GM23248 (cell line): Measurements from ENCODE around the gene ZDHHC14. TPM values are rescaled to one million over a fixed set of nuclear protein-coding genes. Genes with fewer than 3 reads are reported as not detected.

Experiments
- DNase-seq: peaks from one replicate; pipeline ENCODE4 v3.0.0-alpha.2; 2015
- H2AFZ ChIP-seq: fragments of 200-600 bp; sonication (generic); 2 replicates; pipeline ENCODE4 v1.6.1; 2016; ENCODE audit warnings: antibody characterized with exemption
- H3F3A ChIP-seq: fragments of 200-600 bp; sonication (generic); 2 replicates; pipeline ENCODE4 v1.6.1; 2016; ENCODE audit warnings: mild to moderate bottlenecking, antibody characterized with exemption, mixed run types; ENCODE audit not compliant: insufficient read depth
- H3K27ac ChIP-seq: fragments of 200-600 bp; sonication (generic); 2 replicates; pipeline ENCODE4 v1.5.1; 2016; ENCODE audit warnings: mild to moderate bottlenecking
- H3K27me3 ChIP-seq: fragments of 200-600 bp; sonication (generic); replicated peaks from 2 replicates; pipeline ENCODE4 v1.6.1; 2016; ENCODE audit warnings: mild to moderate bottlenecking; ENCODE audit not compliant: insufficient read depth
- H3K36me3 ChIP-seq: fragments of 200-600 bp; sonication (generic); 2 replicates; pipeline ENCODE4 v1.6.1; 2016; ENCODE audit warnings: low read depth, mild to moderate bottlenecking
- H3K4me1 ChIP-seq: fragments of 200-600 bp; sonication (generic); 2 replicates; pipeline ENCODE4 v1.6.1; 2016; ENCODE audit warnings: mild to moderate bottlenecking; ENCODE audit not compliant: insufficient read depth
- H3K4me2 ChIP-seq: fragments of 200-600 bp; sonication (generic); one replicate; pipeline ENCODE4 v1.6.1; 2016; ENCODE audit warnings: mild to moderate bottlenecking; ENCODE audit not compliant: unreplicated experiment
- H3K4me3 ChIP-seq: fragments of 200-600 bp; sonication (generic); 2 replicates; pipeline ENCODE4 v1.5.1; 2016; ENCODE audit warnings: mild to moderate bottlenecking
- H3K79me2 ChIP-seq: fragments of 200-600 bp; sonication (generic); 2 replicates; pipeline ENCODE4 v1.6.1; 2016; ENCODE audit warnings: mild to moderate bottlenecking; ENCODE audit not compliant: insufficient read depth
- H3K9ac ChIP-seq: fragments of 200-600 bp; sonication (generic); 2 replicates; pipeline ENCODE4 v1.6.1; 2016; ENCODE audit warnings: mild to moderate bottlenecking
- H3K9me2 ChIP-seq: fragments of 200-600 bp; sonication (generic); 2 replicates; pipeline ENCODE4 v1.6.1; 2016; ENCODE audit warnings: mixed run types, mild to moderate bottlenecking, moderate library complexity; ENCODE audit not compliant: insufficient read depth
- H3K9me3 ChIP-seq: fragments of 200-600 bp; sonication (generic); one replicate; pipeline ENCODE4 v1.6.1; 2017; ENCODE audit warnings: low read depth
- H4K20me1 ChIP-seq: fragments of 200-600 bp; sonication (generic); 2 replicates; pipeline ENCODE4 v1.6.0; 2016; ENCODE audit not compliant: insufficient read depth
- EZH2 ChIP-seq: fragments of 200-600 bp; sonication (generic); IDR thresholded peaks from 2 replicates; pipeline ENCODE4 v1.6.1; 2018; ENCODE audit warnings: antibody characterized with exemption, mild to moderate bottlenecking; ENCODE audit not compliant: insufficient read depth, poor library complexity, severe bottlenecking
- EZH2phosphoT487 ChIP-seq: fragments of 200-600 bp; sonication (generic); IDR thresholded peaks from 2 replicates; pipeline ENCODE4 v1.6.1; 2018; ENCODE audit warnings: antibody characterized with exemption, moderate library complexity, mild to moderate bottlenecking, low read depth; ENCODE audit not compliant: insufficient read depth
- WGBS, 2 experiments: methylation state at CpG; one replicate each; pipeline ENCODE4 v1.1.6; 2015 to 2017; ENCODE audit warnings: low lambda C conversion rate in 2 of 2, low coverage in 1 of 2; ENCODE audit errors: missing lambda C conversion rate in 2 of 2; 5-methylcytosine and 5-hydroxymethylcytosine counted together
- in situ Hi-C: fragments of 300-500 bp; cut with MboI; formaldehyde crosslinking; loops from 2 replicates; pipeline ENCODE4 v1.15.0; 2020
- polyA plus RNA-seq: library from polyadenylated mRNA; unstranded; fragments of >200 nt; fragmentation: Nextera tagmentation; extraction: Ambion mirVana; gene quantifications from 2 replicates; pipeline ENCODE4 v1.2.1, GENCODE V29; 2016
- total RNA-seq: library from RNA; depleted of rRNA; stranded (reverse); fragments of >200 nt; shearing (Covaris generic); gene quantifications from 2 replicates; pipeline ENCODE4 v1.2.3, GENCODE V29; 2014; rRNA removed

The ZDHHC14 gene
- total RNA-seq, result 4.5 and 5.3 TPM in 2 replicates
- 0.94 and 1.4 TPM in 2 replicates for polyA plus RNA-seq

DNA sequence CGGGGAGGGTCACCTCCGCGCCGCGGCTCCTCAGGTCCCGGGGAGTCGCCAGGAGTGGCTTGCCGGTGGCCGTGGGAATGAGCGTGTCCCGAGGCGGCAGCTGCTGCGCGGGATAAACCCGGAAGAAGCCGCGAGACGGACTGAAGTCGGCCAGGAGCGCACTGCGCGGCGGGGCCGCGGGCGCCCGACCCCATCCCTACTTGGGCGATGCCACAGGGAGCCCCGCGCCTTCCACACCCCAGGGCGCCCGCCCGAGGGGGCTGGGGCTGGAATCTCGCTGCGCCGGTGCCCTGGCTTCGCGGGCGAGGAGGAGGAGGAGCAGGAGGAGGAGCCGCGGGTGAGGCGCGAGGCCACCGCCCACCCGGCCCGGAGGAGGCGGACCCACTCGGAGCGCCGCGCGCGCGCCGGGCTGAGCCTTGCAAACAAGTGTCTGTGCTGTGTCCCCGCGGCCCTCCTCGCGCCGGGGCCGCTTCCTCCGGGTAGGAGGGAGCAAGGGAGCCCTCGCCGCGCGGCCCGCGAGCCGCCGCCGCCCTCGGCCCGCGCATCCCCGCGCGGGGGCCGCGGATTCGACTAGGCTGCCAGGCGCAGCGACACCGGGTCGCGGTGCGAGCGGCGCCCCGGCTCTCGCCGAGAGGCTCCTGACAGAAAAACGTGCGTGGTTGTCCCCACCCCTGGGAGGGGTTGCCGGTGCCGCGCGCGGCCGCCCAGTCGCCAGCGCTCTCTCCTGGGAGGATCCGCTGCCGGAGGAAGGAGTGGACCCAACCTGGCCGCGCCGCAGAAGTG is at the start of gene ZDHHC14:
ZDHHC14 (plus strand) TSS at position 412 of the 783 bp plus-strand sequence.
- Histone ChIP-seq H3K4me1 (no peaks in the 10 kb centered on the region), H3K79me2 (peaks cover 14% of the 10 kb centered on the region; the same call in 1 of the 2 replicates), H3K4me3 (peak within 1 kb of the TSS; percentile 93), H3K9ac (peak within 1 kb of the TSS; percentile 79), H4K20me1 (no peaks in the 10 kb centered on the region), H3F3A (no peaks in the 10 kb centered on the region), H2AFZ (peak within 1 kb of the TSS; percentile 98), H3K27ac (peak within 1 kb of the TSS; percentile 56), H3K27me3 (no peaks in the 10 kb centered on the region), H3K36me3 (no peaks in the 10 kb centered on the region), H3K4me2 (peak within 1 kb of the TSS; percentile 89), H3K9me3 (no peaks in the 10 kb centered on the region), H3K9me2 (no peaks in the 10 kb centered on the region)
- WGBS, 2 experiments, result 1 to 2% methylated on average over 48 to 60 of the region's 106 CpGs
- no peak for TF ChIP-seq EZH2
- TF ChIP-seq EZH2phosphoT487, result no peak
- in situ Hi-C loops, result no loop called here
- peak; percentile 94 for DNase-seq

DNA sequence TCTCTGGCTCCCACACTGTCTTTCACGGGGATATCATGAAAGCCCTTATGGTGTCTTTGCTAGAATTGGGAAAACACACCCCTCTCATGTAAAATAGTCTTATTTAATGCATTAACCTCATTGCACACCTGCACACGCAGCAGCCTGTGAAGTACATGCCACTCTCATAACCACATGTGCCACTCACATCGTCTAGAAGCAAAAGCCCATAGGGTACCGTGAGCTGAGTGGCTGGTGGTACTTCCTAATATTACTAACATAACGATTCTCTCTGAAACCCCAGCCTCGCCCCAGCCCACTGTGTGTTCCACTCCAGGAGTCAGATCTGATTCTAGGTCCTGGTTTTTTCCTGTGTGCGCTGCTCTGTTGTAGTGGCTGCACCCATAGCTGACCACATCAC is 48.2 kb upstream of the ZDHHC14 start:
- no peaks in the 10 kb centered on the region for H4K20me1 ChIP-seq
- H3K9me2 ChIP-seq, result no peaks in the 10 kb centered on the region
- H2AFZ ChIP-seq, result no peak overlapping the region
- H3K4me2 ChIP-seq, result no peak overlapping the region
- no peak overlapping the region for H3K27ac ChIP-seq
- H3K27me3 ChIP-seq, result 0 out of 2 replicates have a peak, but pooled peaks cover 7% of the 10 kb centered on the region
- no peaks in the 10 kb centered on the region for H3K9me3 ChIP-seq
- DNase-seq, result no peak
- TF ChIP-seq EZH2phosphoT487, result no peak
- TF ChIP-seq EZH2, result no peak
- H3K79me2 ChIP-seq, result no peaks in the 10 kb centered on the region
- H3K36me3 ChIP-seq, result no peaks in the 10 kb centered on the region
- no peak overlapping the region for H3K4me3 ChIP-seq
- in situ Hi-C loops, result no loop called here
- H3F3A ChIP-seq, result no peaks in the 10 kb centered on the region
- no peak overlapping the region for H3K9ac ChIP-seq
- WGBS, 2 experiments, result 62 to 71% methylated on average over 7 of the region's 7 CpGs
- H3K4me1 ChIP-seq, result peaks cover 21% of the 10 kb centered on the region

DNA sequence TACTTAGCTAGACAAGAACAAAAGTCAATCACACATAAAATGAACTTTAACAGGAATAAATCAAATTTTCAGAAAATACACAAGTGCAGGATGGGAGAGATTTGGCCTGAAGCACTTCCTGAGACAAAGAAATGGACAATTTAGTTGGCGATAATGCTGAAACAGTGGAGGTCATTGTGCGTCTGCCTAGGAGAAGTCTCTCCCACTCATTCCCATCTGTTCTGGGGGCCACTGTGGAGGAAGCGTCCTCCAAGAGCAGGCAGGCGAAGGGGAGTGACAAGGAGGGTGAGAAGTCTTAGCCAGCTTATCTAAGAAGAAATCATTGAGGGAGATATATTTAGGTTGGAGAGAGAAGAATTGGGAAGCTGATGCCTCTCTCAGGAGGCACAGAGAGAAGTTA is 47.5 kb upstream of the ZDHHC14 start:
- H3K9me3 ChIP-seq, result no peaks in the 10 kb centered on the region
- no peak overlapping the region for H3K4me3 ChIP-seq
- peaks cover 14% of the 10 kb centered on the region for H3K4me1 ChIP-seq
- 0 out of 2 replicates have a peak, but pooled peaks cover 7% of the 10 kb centered on the region for H3K27me3 ChIP-seq
- H3K27ac ChIP-seq, result no peak overlapping the region
- TF ChIP-seq EZH2, result no peak
- TF ChIP-seq EZH2phosphoT487, result no peak
- no peaks in the 10 kb centered on the region for H4K20me1 ChIP-seq
- no peaks in the 10 kb centered on the region for H3K9me2 ChIP-seq
- H3K4me2 ChIP-seq, result no peak overlapping the region
- H2AFZ ChIP-seq, result no peak overlapping the region
- H3K36me3 ChIP-seq, result no peaks in the 10 kb centered on the region
- no peak overlapping the region for H3K9ac ChIP-seq
- in situ Hi-C loops, result no loop called here
- 93 to 97% methylated on average over 4 of the region's 4 CpGs for WGBS, 2 experiments
- DNase-seq, result no peak
- no peaks in the 10 kb centered on the region for H3F3A ChIP-seq
- no peaks in the 10 kb centered on the region for H3K79me2 ChIP-seq

DNA sequence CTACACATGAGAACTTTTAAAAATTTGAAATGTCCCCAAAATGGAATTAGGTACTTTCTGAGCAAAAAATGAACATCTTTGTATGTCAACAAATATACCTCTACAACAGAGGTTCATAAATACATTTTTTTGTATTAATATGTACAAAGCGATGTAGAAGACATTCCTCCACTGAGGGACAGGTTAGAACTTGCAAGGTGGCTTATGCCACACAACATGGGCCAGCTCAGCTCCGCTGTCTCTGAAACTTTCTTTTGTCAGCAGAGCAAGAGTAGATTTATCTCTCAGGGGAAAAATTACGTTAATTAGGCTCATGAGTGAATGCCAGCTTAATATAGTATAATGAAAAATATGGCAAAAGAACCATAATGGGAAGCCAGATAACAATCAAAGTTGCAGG is 47.0 kb upstream of the ZDHHC14 start:
- WGBS, 2 experiments, result 58 to 59% methylated on average over 3 of the region's 3 CpGs
- no peak for TF ChIP-seq EZH2phosphoT487
- TF ChIP-seq EZH2, result no peak
- H3K4me1 ChIP-seq, result peaks cover 11% of the 10 kb centered on the region; the same call in 1 of the 2 replicates
- no peak overlapping the region for H3K9ac ChIP-seq
- no peak for DNase-seq
- H3K79me2 ChIP-seq, result no peaks in the 10 kb centered on the region
- no peak overlapping the region for H3K4me3 ChIP-seq
- no peaks in the 10 kb centered on the region for H3K9me2 ChIP-seq
- in situ Hi-C loops, result no loop called here
- no peaks in the 10 kb centered on the region for H4K20me1 ChIP-seq
- H3K4me2 ChIP-seq, result no peak overlapping the region
- no peaks in the 10 kb centered on the region for H3K36me3 ChIP-seq
- H3K9me3 ChIP-seq, result no peaks in the 10 kb centered on the region
- no peak overlapping the region for H2AFZ ChIP-seq
- 0 out of 2 replicates have a peak, but pooled peaks cover 7% of the 10 kb centered on the region for H3K27me3 ChIP-seq
- no peaks in the 10 kb centered on the region for H3F3A ChIP-seq
- no peak overlapping the region for H3K27ac ChIP-seq
